HFF-Myc (cell line): ENCODE data around the gene SMIM35.

Experiments
- DNase-seq: peaks from one replicate; pipeline ENCODE4 v3.0.0-alpha.2; 2011; ENCODE audit warnings: low read depth; ENCODE audit errors: extremely low read depth
- H3K4me3 ChIP-seq: replicated peaks from 2 replicates; pipeline ENCODE4 v1.5.1; 2011; ENCODE audit warnings: low read depth, mild to moderate bottlenecking, control low read depth, low read length
- TF ChIP-seq, protein P1 (sequence below): IDR thresholded peaks from 2 replicates; pipeline ENCODE4 v1.5.1; 2012; ENCODE audit warnings: mild to moderate bottlenecking, low read depth, low read length, control low read depth; ENCODE audit errors: missing control alignments

The SMIM35 gene

DNA sequence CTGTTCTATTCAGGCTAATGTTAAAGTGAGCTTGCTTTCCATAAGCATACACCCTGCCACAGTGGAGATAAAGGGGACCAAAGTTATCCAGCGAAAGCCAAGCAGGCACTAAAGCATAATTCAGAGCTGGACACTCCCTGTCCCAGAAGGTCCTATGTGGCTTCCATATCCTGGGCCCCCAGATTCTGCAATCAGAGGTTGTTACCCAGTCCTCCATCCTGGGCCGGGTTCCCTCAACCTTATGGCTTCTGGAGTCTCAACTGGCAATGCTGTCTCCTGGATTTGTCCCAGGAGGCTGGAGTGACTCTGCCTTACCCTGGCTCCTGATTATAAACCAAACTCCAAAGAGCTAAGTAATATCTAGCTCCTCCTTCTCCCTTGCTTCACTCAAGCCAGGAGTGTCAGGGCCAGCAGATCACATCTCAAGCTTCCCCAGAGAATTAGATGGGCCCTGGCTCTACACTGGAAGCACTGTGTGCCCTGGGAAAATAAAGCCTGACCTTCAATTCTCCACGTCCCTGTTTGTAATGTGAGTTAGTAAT, 14.0 kb upstream of the SMIM35 start:
- TF ChIP-seq, protein P1, sequence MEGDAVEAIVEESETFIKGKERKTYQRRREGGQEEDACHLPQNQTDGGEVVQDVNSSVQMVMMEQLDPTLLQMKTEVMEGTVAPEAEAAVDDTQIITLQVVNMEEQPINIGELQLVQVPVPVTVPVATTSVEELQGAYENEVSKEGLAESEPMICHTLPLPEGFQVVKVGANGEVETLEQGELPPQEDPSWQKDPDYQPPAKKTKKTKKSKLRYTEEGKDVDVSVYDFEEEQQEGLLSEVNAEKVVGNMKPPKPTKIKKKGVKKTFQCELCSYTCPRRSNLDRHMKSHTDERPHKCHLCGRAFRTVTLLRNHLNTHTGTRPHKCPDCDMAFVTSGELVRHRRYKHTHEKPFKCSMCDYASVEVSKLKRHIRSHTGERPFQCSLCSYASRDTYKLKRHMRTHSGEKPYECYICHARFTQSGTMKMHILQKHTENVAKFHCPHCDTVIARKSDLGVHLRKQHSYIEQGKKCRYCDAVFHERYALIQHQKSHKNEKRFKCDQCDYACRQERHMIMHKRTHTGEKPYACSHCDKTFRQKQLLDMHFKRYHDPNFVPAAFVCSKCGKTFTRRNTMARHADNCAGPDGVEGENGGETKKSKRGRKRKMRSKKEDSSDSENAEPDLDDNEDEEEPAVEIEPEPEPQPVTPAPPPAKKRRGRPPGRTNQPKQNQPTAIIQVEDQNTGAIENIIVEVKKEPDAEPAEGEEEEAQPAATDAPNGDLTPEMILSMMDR = no peak
- DNase-seq = no peak
- H3K4me3 ChIP-seq = no peak overlapping the region

- DNase-seq = no peak
- H3K4me3 ChIP-seq = no peak overlapping the region
- TF ChIP-seq, protein P1 = no peak
Observed at GRCh38 chr11:118099838-118100556, 13.2 kb upstream of the SMIM35 start.

GRCh38 chr11:118098996-118099837, 12.5 kb upstream of the SMIM35 start:
- H3K4me3 ChIP-seq = no peak overlapping the region
- DNase-seq = no peak
- TF ChIP-seq, protein P1 = no peak

DNA sequence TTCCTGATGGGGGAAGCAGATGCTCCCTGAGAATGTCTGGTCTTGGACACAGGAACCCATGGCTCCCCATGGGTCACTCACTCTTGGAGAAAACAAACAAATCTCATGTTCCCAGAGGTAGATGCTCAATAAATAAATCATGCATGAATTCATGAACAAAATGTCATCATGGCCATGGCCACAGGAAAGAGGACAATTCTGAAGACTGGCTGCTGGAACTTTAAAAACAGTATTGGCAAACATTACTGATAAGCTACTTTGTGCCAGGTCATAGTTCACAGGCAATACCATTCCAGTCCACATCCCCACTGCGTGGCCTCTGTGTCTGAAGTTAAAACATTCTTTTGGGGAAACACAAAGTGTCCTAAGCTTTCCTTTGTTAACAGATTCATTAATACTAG, 9.2 kb upstream of the SMIM35 start:
- TF ChIP-seq, protein P1 = no peak
- no peak overlapping the region for H3K4me3 ChIP-seq
- no peak for DNase-seq

- DNase-seq = no peak
- H3K4me3 ChIP-seq = no peak overlapping the region
- TF ChIP-seq, protein P1 = no peak
Observed at GRCh38 chr11:118095493-118095892, 8.7 kb upstream of the SMIM35 start.

DNA sequence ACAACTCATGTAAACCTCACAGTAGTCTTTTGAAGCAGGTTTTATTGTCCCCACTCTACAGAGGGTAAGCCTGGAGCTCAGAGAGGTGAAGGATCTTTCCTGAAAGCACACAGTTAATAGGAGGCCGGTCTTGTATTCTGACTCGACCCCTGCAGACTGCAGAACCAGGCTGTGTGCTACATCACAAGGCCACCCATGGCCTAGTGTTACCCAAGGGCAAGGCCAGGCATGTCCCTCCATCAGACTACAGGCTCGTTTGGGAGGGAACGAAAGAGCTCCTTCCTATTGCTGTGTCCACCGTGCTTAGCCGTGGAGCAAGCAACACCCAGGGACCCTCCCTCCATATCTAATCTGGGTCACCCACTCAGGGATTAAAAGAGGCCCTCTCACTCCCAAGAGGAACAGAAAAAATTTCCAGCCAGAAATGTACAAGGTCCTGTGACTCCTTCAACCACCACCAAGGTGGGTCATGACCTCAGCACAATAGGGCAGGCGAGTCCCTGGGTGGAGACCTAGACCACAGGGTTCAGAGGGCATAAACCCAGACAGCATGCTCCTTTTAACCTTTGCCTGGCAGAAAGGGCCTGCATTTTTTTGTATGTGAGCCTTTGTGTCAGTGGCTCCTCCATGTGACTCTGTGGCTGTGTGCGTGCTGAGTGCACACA, 6.3 kb upstream of the SMIM35 start:
- no peak for DNase-seq
- TF ChIP-seq, protein P1 = no peak

More for the DNA sequence above, 6.3 kb upstream of the SMIM35 start:
- H3K4me3 ChIP-seq = no peak overlapping the region
